ENCODE measurements around the gene ELMO1. TPM values are rescaled to one million over a fixed set of nuclear protein-coding genes. Genes with fewer than 3 reads are reported as not detected.

Gene ELMO1
- total RNA-seq, 1 donor from 2014 or later = 11.9 TPM

GRCh38 chr7:37027104-37027503 lies 421.6 kb downstream of the ELMO1 start:
- intact Hi-C loops (cut with DNase I) = no loop called here
- ATAC-seq (ENCODE audit: poor library complexity) (no peak), DNase-seq (no peak)

GRCh38 chr7:37018954-37019353 lies 429.7 kb downstream of the ELMO1 start:
- no peak for ATAC-seq (ENCODE audit: poor library complexity)
- intact Hi-C loops (cut with DNase I) = no loop called here
- DNase-seq = no peak

- DNase-seq = no peak
- ATAC-seq (ENCODE audit: poor library complexity) = no peak
Measured at GRCh38 chr7:37016064-37016878, 432.4 kb downstream of the ELMO1 start.

GRCh38 chr7:37015353-37016034 lies 433.2 kb downstream of the ELMO1 start:
- ATAC-seq (ENCODE audit: poor library complexity) (no peak), DNase-seq (no peak)
- intact Hi-C loops (cut with DNase I) = no loop called here

More at GRCh38 chr7:37016064-37016878, 432.4 kb downstream of the ELMO1 start:
- intact Hi-C loops (cut with DNase I) = no loop called here

- no peak for DNase-seq
- no peak for ATAC-seq (ENCODE audit: poor library complexity)
- intact Hi-C loops (cut with DNase I) = no loop called here
Measured at GRCh38 chr7:37013771-37014170, 434.9 kb downstream of the ELMO1 start.

GRCh38 chr7:37011151-37011890 lies 437.3 kb downstream of the ELMO1 start:
- ATAC-seq (ENCODE audit: poor library complexity) (no peak), DNase-seq (no peak)
- intact Hi-C loops (cut with DNase I) = no loop called here

- no peak for DNase-seq
- intact Hi-C loops (cut with DNase I) = no loop called here
Measured at GRCh38 chr7:37009125-37009675, 439.5 kb downstream of the ELMO1 start.

GRCh38 chr7:37007691-37008090 lies 441.0 kb downstream of the ELMO1 start:
- intact Hi-C loops (cut with DNase I) = no loop called here
- DNase-seq = no peak

More at GRCh38 chr7:37009125-37009675, 439.5 kb downstream of the ELMO1 start:
- ATAC-seq (ENCODE audit: poor library complexity) = no peak

GRCh38 chr7:37007268-37007667 lies 441.4 kb downstream of the ELMO1 start:
- ATAC-seq (ENCODE audit: poor library complexity) (no peak), DNase-seq (no peak)
- intact Hi-C loops (cut with DNase I) = no loop called here

More at GRCh38 chr7:37007691-37008090, 441.0 kb downstream of the ELMO1 start:
- no peak for ATAC-seq (ENCODE audit: poor library complexity)

- intact Hi-C loops (cut with DNase I) = no loop called here
- DNase-seq = no peak
- ATAC-seq (ENCODE audit: poor library complexity) = no peak
Measured at GRCh38 chr7:37006764-37007163, 441.9 kb downstream of the ELMO1 start.

- DNase-seq (no peak), ATAC-seq (ENCODE audit: poor library complexity) (no peak)
- intact Hi-C loops (cut with DNase I) = no loop called here
Measured at GRCh38 chr7:37000511-37000910, 448.2 kb downstream of the ELMO1 start.

- intact Hi-C loops (cut with DNase I) = no loop called here
- DNase-seq (no peak), ATAC-seq (ENCODE audit: poor library complexity) (no peak)
Measured at GRCh38 chr7:36999626-37000485, 448.8 kb downstream of the ELMO1 start.

GRCh38 chr7:36995776-36996175 lies 452.9 kb downstream of the ELMO1 start:
- DNase-seq = no peak
- intact Hi-C loops (cut with DNase I) = no loop called here
- no peak for ATAC-seq (ENCODE audit: poor library complexity)

- intact Hi-C loops (cut with DNase I) = no loop called here
Measured at GRCh38 chr7:36994456-36995112, 454.1 kb downstream of the ELMO1 start.

GRCh38 chr7:36986948-36987724 lies 461.5 kb downstream of the ELMO1 start:
- ATAC-seq (ENCODE audit: poor library complexity) = peak; percentile 70
- peak; percentile 67 for DNase-seq

More at GRCh38 chr7:36994456-36995112, 454.1 kb downstream of the ELMO1 start:
- no peak for ATAC-seq (ENCODE audit: poor library complexity)
- no peak for DNase-seq

GRCh38 chr7:36986511-36986933 lies 462.1 kb downstream of the ELMO1 start:
- intact Hi-C loops (cut with DNase I) = loop anchor here (5.0 kb wide), 1 partner anchor 196 kb away; no protein-coding TSS in a partner anchor
- DNase-seq (no peak), ATAC-seq (ENCODE audit: poor library complexity) (no peak)

More at GRCh38 chr7:36986948-36987724, 461.5 kb downstream of the ELMO1 start:
- intact Hi-C loops (cut with DNase I) = loop anchor here (5.0 kb wide), 1 partner anchor 195 kb away; no protein-coding TSS in a partner anchor
